Keratinocyte (primary cell): ENCODE results near the gene NMD3.

Source experiments
- EZH2 ChIP-seq: IDR thresholded peaks from one replicate; pipeline ENCODE4 v1.6.1; 2012; ENCODE audit warnings: inconsistent platforms, mild to moderate bottlenecking, low read length, moderate library complexity
- TF ChIP-seq, protein P1 (sequence below), 3 experiments: IDR thresholded peaks in 1 of 3; conservative IDR thresholded peaks in 1 of 3; optimal IDR thresholded peaks in 1 of 3; 2 replicates in 2 of 3; 3 replicates in 1 of 3; pipeline versions ENCODE3 to v1.5.1; 2011; ENCODE audit warnings: low read length in 3 of 3, mild to moderate bottlenecking in 3 of 3, moderate library complexity in 2 of 3, control low read depth in 1 of 3, inconsistent platforms in 1 of 3; ENCODE audit not compliant: insufficient read depth in 2 of 3; ENCODE audit errors: extremely low read depth in 1 of 3

- TF ChIP-seq, protein P1, sequence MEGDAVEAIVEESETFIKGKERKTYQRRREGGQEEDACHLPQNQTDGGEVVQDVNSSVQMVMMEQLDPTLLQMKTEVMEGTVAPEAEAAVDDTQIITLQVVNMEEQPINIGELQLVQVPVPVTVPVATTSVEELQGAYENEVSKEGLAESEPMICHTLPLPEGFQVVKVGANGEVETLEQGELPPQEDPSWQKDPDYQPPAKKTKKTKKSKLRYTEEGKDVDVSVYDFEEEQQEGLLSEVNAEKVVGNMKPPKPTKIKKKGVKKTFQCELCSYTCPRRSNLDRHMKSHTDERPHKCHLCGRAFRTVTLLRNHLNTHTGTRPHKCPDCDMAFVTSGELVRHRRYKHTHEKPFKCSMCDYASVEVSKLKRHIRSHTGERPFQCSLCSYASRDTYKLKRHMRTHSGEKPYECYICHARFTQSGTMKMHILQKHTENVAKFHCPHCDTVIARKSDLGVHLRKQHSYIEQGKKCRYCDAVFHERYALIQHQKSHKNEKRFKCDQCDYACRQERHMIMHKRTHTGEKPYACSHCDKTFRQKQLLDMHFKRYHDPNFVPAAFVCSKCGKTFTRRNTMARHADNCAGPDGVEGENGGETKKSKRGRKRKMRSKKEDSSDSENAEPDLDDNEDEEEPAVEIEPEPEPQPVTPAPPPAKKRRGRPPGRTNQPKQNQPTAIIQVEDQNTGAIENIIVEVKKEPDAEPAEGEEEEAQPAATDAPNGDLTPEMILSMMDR (optimal IDR thresholded peaks at IDR 0.05 in 1 of 3, IDR thresholded peaks at IDR 0.05 in 1 of 3, conservative IDR thresholded peaks at IDR 0.05 in 1 of 3; ENCODE audit: extremely low read depth in 1 of 3, insufficient read depth in 2 of 3, low read length in 3 of 3), result no peak
- TF ChIP-seq EZH2, result no peak
These were observed 5.9 kb upstream of the NMD3 start for GRCh38 chr3:161215185-161215584.
